SK-N-MC (cell line): ENCODE measurements around the gene RTF2.

Experiments
- EZH2 ChIP-seq: fragments of 200-600 bp; sonication (generic); IDR thresholded peaks from one replicate; pipeline ENCODE4 v1.6.1; 2017; ENCODE audit warnings: antibody characterized with exemption
- POLR2AphosphoS5 ChIP-seq: IDR thresholded peaks from 2 replicates; pipeline ENCODE4 v1.6.1; 2012; ENCODE audit warnings: mild to moderate bottlenecking, low read depth, low read length, borderline replicate concordance

- TF ChIP-seq POLR2AphosphoS5 (no peak), EZH2 (no peak)
Measured at GRCh38 chr20:56483970-56484369, 15.5 kb downstream of the RTF2 start.
